ENCODE results near the gene WNT3A. TPM values are rescaled to one million over a fixed set of nuclear protein-coding genes. Genes with fewer than 3 reads are reported as not detected.

Gene WNT3A
- polyA plus RNA-seq, 3 donors = not detected

DNA sequence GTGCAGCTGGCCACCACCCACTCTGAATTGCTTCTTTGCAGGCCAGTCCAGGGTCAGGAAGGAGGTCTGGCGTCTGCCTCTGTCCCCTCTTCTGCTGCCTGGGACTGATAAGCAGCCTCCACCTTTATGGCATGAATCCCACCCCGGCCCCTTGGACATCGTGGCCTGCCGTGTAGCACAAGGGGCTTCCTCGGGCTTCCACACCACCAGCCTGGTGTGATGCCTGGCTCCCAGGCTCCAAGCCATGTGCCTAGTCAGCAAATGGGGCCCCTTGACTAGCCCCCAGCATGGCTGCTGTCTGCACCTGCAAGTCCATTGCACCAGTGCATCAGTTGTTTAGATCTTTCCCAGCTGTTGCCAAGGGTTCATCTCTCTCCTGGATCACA, 65.9 kb downstream of the WNT3A start:
- Histone ChIP-seq H3K4me3 (replicated peaks in 1 of 3; ENCODE audit: low read depth in 2 of 3, low read length in 3 of 3) (no peak overlapping the region), H3K36me3 (replicated peaks in 1 of 2; ENCODE audit: control insufficient read depth in 1 of 2, insufficient read depth in 2 of 2, low read length in 2 of 2) (no peaks in the 10 kb centered on the region), H3K79me2 (ENCODE audit: insufficient read depth, low read length) (no peaks in the 10 kb centered on the region), H3K9me3 (replicated peaks in 1 of 2; ENCODE audit: control insufficient read depth in 1 of 2, insufficient read depth in 1 of 2, low read length in 2 of 2) (no peaks in the 10 kb centered on the region), H2AFZ (ENCODE audit: insufficient read depth, low read depth, low read length, poor library complexity, severe bottlenecking) (no peak overlapping the region), H4K20me1 (ENCODE audit: insufficient read depth, low read length) (peaks cover 22% of the 10 kb centered on the region), H3K4me1 (ENCODE audit: control insufficient read depth in 1 of 2, insufficient read depth in 2 of 2, low read length in 2 of 2) (no peaks in the 10 kb centered on the region), H3K4me2 (replicated peaks; ENCODE audit: extremely low read depth, low read length, poor library complexity, severe bottlenecking) (no peak overlapping the region), H3K9ac (ENCODE audit: insufficient read depth, low read length, poor library complexity, severe bottlenecking) (no peak overlapping the region), H3K27ac (ENCODE audit: low read depth in 1 of 2, low read length in 2 of 2) (no peak overlapping the region), H3K27me3 (ENCODE audit: control insufficient read depth in 2 of 2, insufficient read depth in 2 of 2, low read length in 2 of 2) (peaks cover 4 to 7% of the 10 kb centered on the region in 2 donors)
- Mint-ChIP-seq H3K27me3 (ENCODE audit: low read depth in 3 of 3) (peaks cover 12 to 28% (median 12%) of the 10 kb centered on the region in 3 donors), H3K27ac (no peak overlapping the region), H3K4me3 (no peak overlapping the region), H3K36me3 (no peaks in the 10 kb centered on the region), H3K9me3 (peaks cover 0 to 2% (median 0%) of the 10 kb centered on the region in 7 donors), H3K4me1 (no peaks in the 10 kb centered on the region)
- intact Hi-C loops (cut with micrococcal nuclease) = no loop called here
- TF ChIP-seq, protein P1, sequence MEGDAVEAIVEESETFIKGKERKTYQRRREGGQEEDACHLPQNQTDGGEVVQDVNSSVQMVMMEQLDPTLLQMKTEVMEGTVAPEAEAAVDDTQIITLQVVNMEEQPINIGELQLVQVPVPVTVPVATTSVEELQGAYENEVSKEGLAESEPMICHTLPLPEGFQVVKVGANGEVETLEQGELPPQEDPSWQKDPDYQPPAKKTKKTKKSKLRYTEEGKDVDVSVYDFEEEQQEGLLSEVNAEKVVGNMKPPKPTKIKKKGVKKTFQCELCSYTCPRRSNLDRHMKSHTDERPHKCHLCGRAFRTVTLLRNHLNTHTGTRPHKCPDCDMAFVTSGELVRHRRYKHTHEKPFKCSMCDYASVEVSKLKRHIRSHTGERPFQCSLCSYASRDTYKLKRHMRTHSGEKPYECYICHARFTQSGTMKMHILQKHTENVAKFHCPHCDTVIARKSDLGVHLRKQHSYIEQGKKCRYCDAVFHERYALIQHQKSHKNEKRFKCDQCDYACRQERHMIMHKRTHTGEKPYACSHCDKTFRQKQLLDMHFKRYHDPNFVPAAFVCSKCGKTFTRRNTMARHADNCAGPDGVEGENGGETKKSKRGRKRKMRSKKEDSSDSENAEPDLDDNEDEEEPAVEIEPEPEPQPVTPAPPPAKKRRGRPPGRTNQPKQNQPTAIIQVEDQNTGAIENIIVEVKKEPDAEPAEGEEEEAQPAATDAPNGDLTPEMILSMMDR (IDR thresholded peaks at IDR 0.05) = no peak
- no peak for DNase-seq
- 64% methylated on average over 5 of the region's 5 CpGs for whole genome bisulfite sequencing (ENCODE audit: insufficient coverage)

GRCh38 chr1:228073061-228073856, 66.5 kb downstream of the WNT3A start:
- Histone ChIP-seq H3K4me3 (replicated peaks in 1 of 3; ENCODE audit: low read depth in 2 of 3, low read length in 3 of 3) (no peak overlapping the region), H2AFZ (ENCODE audit: insufficient read depth, low read depth, low read length, poor library complexity, severe bottlenecking) (no peak overlapping the region), H3K9me3 (replicated peaks in 1 of 2; ENCODE audit: control insufficient read depth in 1 of 2, insufficient read depth in 1 of 2, low read length in 2 of 2) (no peaks in the 10 kb centered on the region), H3K4me2 (replicated peaks; ENCODE audit: extremely low read depth, low read length, poor library complexity, severe bottlenecking) (no peak overlapping the region), H3K4me1 (ENCODE audit: control insufficient read depth in 1 of 2, insufficient read depth in 2 of 2, low read length in 2 of 2) (no peaks in the 10 kb centered on the region), H3K27ac (ENCODE audit: low read depth in 1 of 2, low read length in 2 of 2) (no peak overlapping the region), H3K79me2 (ENCODE audit: insufficient read depth, low read length) (no peaks in the 10 kb centered on the region), H3K9ac (ENCODE audit: insufficient read depth, low read length, poor library complexity, severe bottlenecking) (no peak overlapping the region), H3K27me3 (ENCODE audit: control insufficient read depth in 2 of 2, insufficient read depth in 2 of 2, low read length in 2 of 2) (peaks cover 4 to 7% of the 10 kb centered on the region in 2 donors), H3K36me3 (replicated peaks in 1 of 2; ENCODE audit: control insufficient read depth in 1 of 2, insufficient read depth in 2 of 2, low read length in 2 of 2) (no peaks in the 10 kb centered on the region), H4K20me1 (ENCODE audit: insufficient read depth, low read length) (peaks cover 23% of the 10 kb centered on the region)
- 76% methylated on average over 19 of the region's 23 CpGs for WGBS (ENCODE audit: insufficient coverage)
- DNase-seq = no peak
- intact Hi-C loops (cut with micrococcal nuclease) = no loop called here
- Mint-ChIP-seq H3K27ac (no peak overlapping the region), H3K4me1 (peaks cover 3% of the 10 kb centered on the region), H3K4me3 (no peak overlapping the region), H3K9me3 (peaks cover 0 to 2% (median 0%) of the 10 kb centered on the region in 7 donors), H3K36me3 (no peaks in the 10 kb centered on the region), H3K27me3 (ENCODE audit: low read depth in 3 of 3) (peaks cover 10 to 28% (median 12%) of the 10 kb centered on the region in 3 donors)
- TF ChIP-seq, protein P1 (IDR thresholded peaks at IDR 0.05) = no peak
